Neural crest cell (in vitro differentiated cells): Measurements from ENCODE around the gene CYGB. TPM values are rescaled to one million over a fixed set of nuclear protein-coding genes. Genes with fewer than 3 reads are reported as not detected.

Source experiments
- DNase-seq: peaks from one replicate; pipeline ENCODE4 v3.0.0; 2021; ENCODE audit warnings: low read depth, mixed read lengths, low spot score
- H3K27ac Mint-ChIP-seq: one replicate; pipeline ENCODE4 v1.8.0; 2021; ENCODE audit warnings: mild to moderate bottlenecking, mixed read lengths; ENCODE audit not compliant: unreplicated experiment
- H3K27me3 Mint-ChIP-seq: 2 replicates; pipeline ENCODE4 v1.8.0; 2021; ENCODE audit warnings: low read depth, mild to moderate bottlenecking, mixed read lengths
- H3K36me3 Mint-ChIP-seq: 2 replicates; pipeline ENCODE4 v1.8.0; 2021; ENCODE audit warnings: low read depth, mild to moderate bottlenecking, mixed read lengths
- H3K4me1 Mint-ChIP-seq: 2 replicates; pipeline ENCODE4 v1.8.0; 2021; ENCODE audit warnings: mixed read lengths
- H3K4me3 Mint-ChIP-seq: one replicate; pipeline ENCODE4 v1.8.0; 2021; ENCODE audit warnings: mild to moderate bottlenecking, mixed read lengths
- H3K9me3 Mint-ChIP-seq: 2 replicates; pipeline ENCODE4 v1.8.0; 2021; ENCODE audit warnings: mixed read lengths
- total RNA-seq: library from RNA; stranded (reverse); gene quantifications from 2 replicates; pipeline ENCODE4 v1.2.1, GENCODE V29; 2021
- TF ChIP-seq, protein P1 (sequence below): fragments of 200-600 bp; sonication (generic); conservative IDR thresholded peaks from 2 replicates; pipeline ENCODE4 v1.5.0; 2021; ENCODE audit warnings: antibody characterized with exemption, mild to moderate bottlenecking

Gene CYGB
- total RNA-seq, 1 donor from 2014 or later = 8.7 TPM

DNA sequence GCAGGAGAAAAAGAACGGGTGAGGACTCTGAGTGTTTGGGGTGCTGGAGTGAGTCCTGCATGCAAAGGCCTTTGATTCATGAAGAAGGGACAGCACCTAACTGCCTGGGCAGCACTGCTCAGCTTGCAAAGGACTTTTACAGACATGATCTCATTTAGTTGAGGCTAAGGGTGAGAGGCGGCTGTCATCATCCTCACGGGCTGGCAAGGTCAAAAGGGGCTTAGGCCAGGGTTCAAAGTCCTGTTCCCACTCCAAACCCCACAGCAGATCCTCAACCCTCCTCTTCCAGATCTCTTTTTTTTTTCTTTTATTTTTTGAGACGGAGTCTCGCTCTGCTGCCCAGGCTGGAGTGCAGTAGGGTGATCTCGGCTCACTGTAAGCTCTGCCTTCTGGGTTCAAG is 41.0 kb downstream of the CYGB start:
- DNase-seq = no peak
- Mint-ChIP-seq H3K9me3 (no peaks in the 10 kb centered on the region), H3K4me3 (no peak overlapping the region), H3K27me3 (peaks cover 38% of the 10 kb centered on the region), H3K36me3 (no peaks in the 10 kb centered on the region), H3K27ac (no peak overlapping the region), H3K4me1 (peaks cover 23% of the 10 kb centered on the region)
- TF ChIP-seq, protein P1, sequence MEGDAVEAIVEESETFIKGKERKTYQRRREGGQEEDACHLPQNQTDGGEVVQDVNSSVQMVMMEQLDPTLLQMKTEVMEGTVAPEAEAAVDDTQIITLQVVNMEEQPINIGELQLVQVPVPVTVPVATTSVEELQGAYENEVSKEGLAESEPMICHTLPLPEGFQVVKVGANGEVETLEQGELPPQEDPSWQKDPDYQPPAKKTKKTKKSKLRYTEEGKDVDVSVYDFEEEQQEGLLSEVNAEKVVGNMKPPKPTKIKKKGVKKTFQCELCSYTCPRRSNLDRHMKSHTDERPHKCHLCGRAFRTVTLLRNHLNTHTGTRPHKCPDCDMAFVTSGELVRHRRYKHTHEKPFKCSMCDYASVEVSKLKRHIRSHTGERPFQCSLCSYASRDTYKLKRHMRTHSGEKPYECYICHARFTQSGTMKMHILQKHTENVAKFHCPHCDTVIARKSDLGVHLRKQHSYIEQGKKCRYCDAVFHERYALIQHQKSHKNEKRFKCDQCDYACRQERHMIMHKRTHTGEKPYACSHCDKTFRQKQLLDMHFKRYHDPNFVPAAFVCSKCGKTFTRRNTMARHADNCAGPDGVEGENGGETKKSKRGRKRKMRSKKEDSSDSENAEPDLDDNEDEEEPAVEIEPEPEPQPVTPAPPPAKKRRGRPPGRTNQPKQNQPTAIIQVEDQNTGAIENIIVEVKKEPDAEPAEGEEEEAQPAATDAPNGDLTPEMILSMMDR = no peak

DNA sequence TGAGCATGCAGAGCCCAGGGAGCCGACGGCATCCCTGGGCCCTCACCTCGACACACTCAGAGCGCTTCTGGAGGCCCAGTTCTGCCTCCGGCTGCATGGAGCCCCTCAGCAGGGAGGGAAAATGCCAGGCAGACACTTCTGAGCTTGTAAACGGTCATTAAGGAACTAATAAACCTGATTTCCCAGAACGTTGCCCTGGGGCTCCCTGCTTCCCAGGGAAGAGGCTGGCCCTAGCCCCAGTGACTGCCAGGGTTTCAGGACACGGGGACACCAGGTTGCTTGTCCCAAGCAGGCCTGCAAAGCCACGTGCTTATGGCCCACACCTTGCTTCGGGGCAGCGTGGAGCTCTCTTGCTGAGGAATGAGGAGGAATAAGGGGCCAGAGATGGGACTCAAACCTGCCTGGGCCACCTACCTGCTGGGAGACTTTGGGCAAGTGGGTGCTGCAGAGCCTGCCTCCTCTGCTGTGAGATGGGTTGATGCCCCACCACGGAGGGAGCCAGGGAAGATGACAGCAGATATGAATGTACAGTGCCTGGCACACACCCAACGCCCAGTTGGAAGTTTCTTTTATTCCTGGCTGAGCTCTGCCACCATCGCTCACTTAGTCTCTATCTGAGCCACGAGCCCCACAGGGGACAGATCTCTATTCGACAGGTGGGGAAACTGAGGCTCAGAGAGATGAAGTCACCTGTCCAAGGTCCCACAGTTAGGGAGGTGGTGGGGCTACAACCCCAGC is 41.7 kb downstream of the CYGB start:
- Mint-ChIP-seq H3K4me3 (no peak overlapping the region), H3K36me3 (no peaks in the 10 kb centered on the region), H3K27ac (no peak overlapping the region), H3K4me1 (peaks cover 22% of the 10 kb centered on the region), H3K27me3 (peaks cover 35% of the 10 kb centered on the region), H3K9me3 (no peaks in the 10 kb centered on the region)
- no peak for DNase-seq
- TF ChIP-seq, protein P1 = no peak

DNA sequence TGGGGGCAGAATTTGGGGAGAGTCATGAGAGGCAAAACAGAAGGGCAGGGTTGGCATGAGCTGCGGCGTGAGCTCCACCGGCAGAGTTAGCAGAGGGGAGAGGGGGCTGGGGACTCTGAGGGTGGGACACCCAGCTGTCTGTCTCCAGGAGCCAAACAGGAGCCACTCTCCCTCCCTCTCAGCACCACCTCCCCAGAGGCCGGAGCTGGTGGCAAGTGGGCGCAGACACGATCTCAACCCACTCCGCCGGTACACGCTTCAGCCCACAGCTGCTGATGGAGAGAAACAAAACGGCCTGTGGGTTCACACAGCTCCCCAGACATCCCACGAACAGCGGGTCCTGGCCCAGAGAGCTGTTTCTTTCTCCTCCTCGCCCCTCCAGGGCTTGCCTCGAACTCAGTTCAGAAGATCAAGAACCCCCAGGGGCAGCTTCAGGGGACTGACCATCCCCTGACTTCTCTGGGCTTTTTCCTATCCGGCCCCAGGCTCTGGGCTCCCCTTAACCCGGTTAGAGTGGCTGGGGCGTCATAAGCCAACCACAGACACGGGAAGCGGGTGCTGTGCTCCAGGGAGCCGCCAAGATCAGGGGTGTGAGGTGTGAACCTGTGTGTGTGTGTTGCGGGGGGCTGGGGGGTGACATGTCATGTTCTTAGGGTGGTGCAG is 43.9 kb downstream of the CYGB start:
- Mint-ChIP-seq H3K27me3 (peaks cover 14% of the 10 kb centered on the region), H3K27ac (no peak overlapping the region), H3K36me3 (no peaks in the 10 kb centered on the region), H3K4me1 (peaks cover 19% of the 10 kb centered on the region), H3K4me3 (no peak overlapping the region), H3K9me3 (no peaks in the 10 kb centered on the region)
- no peak for DNase-seq
- TF ChIP-seq, protein P1 = no peak

DNA sequence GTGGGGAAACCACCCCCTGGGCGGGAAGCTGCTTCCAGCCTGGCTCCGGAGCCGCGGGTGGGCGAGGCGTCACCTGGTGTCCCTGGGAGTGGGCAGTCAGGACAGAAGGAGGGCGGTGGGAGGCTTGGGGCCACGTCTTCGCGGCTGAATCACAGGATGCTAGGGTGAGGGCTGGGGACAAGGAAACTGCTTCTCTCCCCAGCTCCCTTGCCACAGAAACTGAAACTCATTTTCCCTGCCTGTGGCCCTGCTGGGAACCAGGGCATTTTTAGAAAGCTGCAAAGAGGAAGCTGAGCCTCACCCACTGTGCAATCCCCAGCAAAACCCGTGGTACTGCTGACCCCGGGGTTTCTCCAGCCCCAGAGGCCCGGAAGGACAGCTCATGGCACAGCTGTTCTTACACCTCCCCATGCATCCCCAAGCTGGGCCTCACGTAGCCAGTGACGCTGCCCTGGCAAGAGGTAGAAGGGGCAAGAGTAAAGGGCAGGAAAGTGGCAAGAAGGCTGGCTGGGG is 44.5 kb downstream of the CYGB start:
- peaks cover 8% of the 10 kb centered on the region for H3K27me3 Mint-ChIP-seq
- DNase-seq = no peak
- peaks cover 14% of the 10 kb centered on the region for H3K4me1 Mint-ChIP-seq
- H3K9me3 Mint-ChIP-seq = no peaks in the 10 kb centered on the region
- no peak overlapping the region for H3K4me3 Mint-ChIP-seq
- TF ChIP-seq, protein P1 = no peak
- H3K27ac Mint-ChIP-seq = peak overlapping the region; percentile 19
- no peaks in the 10 kb centered on the region for H3K36me3 Mint-ChIP-seq

DNA sequence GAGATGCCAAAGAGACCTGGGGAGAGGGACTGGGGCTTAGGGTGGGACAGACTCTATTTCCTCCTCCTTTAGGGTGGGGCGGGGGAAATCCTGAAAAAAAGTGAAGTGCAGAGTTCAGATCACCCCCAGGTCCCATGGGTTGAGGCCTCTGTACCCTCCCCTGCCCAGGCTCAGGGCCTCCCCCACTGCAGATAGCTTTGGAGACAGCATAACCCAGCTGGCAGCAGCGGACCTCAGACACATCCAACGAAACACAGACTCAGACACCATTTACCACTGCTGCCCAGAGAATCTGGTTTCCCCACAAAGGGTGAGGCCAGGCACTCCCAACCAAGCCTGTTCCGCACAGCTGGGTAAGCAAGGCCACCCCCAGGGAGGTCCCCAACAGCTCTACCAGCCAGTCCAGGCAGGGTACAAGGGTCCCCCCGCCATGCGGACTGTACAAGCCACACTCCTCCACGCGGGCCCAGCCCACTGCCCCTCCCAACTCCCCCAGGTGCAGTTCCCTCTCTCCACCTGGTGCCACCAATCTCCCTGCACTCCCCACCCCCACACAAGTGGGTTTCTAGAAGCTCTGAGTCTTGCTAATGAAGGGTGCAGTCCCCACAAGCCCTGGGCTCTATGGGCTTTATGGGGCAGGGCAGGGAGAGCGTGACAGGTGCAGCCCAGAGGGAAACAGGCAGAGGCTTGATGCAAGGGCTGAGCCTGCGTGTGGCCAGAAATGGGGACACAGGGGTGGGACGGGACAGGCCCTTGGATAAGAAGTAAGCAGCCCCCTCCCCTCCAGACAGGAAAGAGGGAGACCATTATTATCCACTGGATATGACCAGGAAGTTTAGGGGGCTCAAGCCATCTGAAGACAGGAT is 45.2 kb downstream of the CYGB start:
- no peaks in the 10 kb centered on the region for H3K36me3 Mint-ChIP-seq
- peaks cover 4% of the 10 kb centered on the region for H3K27me3 Mint-ChIP-seq
- TF ChIP-seq, protein P1 = no peak
- no peak overlapping the region for H3K4me3 Mint-ChIP-seq
- no peak for DNase-seq
- no peak overlapping the region for H3K27ac Mint-ChIP-seq
- H3K4me1 Mint-ChIP-seq = peaks cover 10% of the 10 kb centered on the region
- no peaks in the 10 kb centered on the region for H3K9me3 Mint-ChIP-seq
